ENCODE measurements around the gene SNX11. TPM values are rescaled to one million over a fixed set of nuclear protein-coding genes. Genes with fewer than 3 reads are reported as not detected.

SNX11 gene
- total and polyA plus RNA-seq, 2 of the 8 experiments (the other 6 are each of a cell fraction or from before 2014, with no cell fraction given) = 21.1 to 21.4 TPM

- H2BK20ac ChIP-seq (ENCODE audit: low read length) = no peak overlapping the region
- no peaks in the 10 kb centered on the region for H3K27me3 ChIP-seq (replicated peaks in 1 of 4; ENCODE audit: control insufficient read depth in 3 of 4, extremely low read depth in 1 of 4, insufficient read depth in 3 of 4, low read length in 3 of 4)
- H3K23me2 ChIP-seq (ENCODE audit: low read depth, low read length) = no peaks in the 10 kb centered on the region
- H3K36me3 ChIP-seq (ENCODE audit: control insufficient read depth in 2 of 4, insufficient read depth in 4 of 4, low read length in 3 of 4) = peaks cover 8 to 57% (median 24%) of the 10 kb centered on the region in 4 experiments
- H4K8ac ChIP-seq (ENCODE audit: extremely low read depth, insufficient read depth, low read length) = no peak overlapping the region
- H4K20me1 ChIP-seq (replicated peaks in 1 of 2; ENCODE audit: control insufficient read depth in 1 of 2, insufficient read depth in 2 of 2, low read length in 2 of 2) = peaks cover 9 to 22% of the 10 kb centered on the region in 2 experiments
- no peak overlapping the region for H3K4me2 ChIP-seq (ENCODE audit: insufficient read depth in 1 of 2, low read depth in 2 of 2, low read length in 2 of 2)
- CTCF ChIA-PET (ENCODE audit: partially characterized antibody) = interaction anchor here (0.8 to 5.9 kb wide), 17 partner anchors 8 to 113 kb away, joined by 3 to 78 read pairs (median 6); partner anchors contain the start of genes COPZ2 and NFE2L1
- H3K4ac ChIP-seq (replicated peaks; ENCODE audit: insufficient read length, low read depth, low read length) = no peak overlapping the region
- no peaks in the 10 kb centered on the region; the same call in 1 of the 2 replicates for H3K79me1 ChIP-seq (ENCODE audit: low read depth, low read length)
- no peak overlapping the region for H2BK120ac ChIP-seq (replicated peaks; ENCODE audit: low read depth, low read length)
- TF ChIP-seq MAFK (IDR thresholded peaks at IDR 0.05; ENCODE audit: low read depth, low read length) (no peak), RAD21 (IDR thresholded peaks at IDR 0.05 in 1 of 2, conservative IDR thresholded peaks at IDR 0.05 in 1 of 2; ENCODE audit: low read depth in 2 of 2, low read length in 2 of 2) (no peak), GABPA (IDR thresholded peaks at IDR 0.05; ENCODE audit: borderline replicate concordance, insufficient read depth, low read length) (no peak), CTBP2 (IDR thresholded peaks at IDR 0.05; ENCODE audit: borderline replicate concordance, insufficient read depth, insufficient read length, low read length) (no peak), SIRT6 (IDR thresholded peaks at IDR 0.05; ENCODE audit: low read length) (no peak), JUN (IDR thresholded peaks at IDR 0.05; ENCODE audit: low read depth, low read length) (no peak), USF2 (IDR thresholded peaks at IDR 0.05; ENCODE audit: low read length) (no peak), BACH1 (IDR thresholded peaks at IDR 0.05; ENCODE audit: low read length) (no peak), SP1 (IDR thresholded peaks at IDR 0.05; ENCODE audit: low read depth, low read length) (no peak)
- H3K4me3 ChIP-seq (ENCODE audit: extremely low read depth in 1 of 4, insufficient read depth in 2 of 4, low read depth in 3 of 4, low read length in 4 of 4) = no peak overlapping the region
- no peak overlapping the region for H3K23ac ChIP-seq (ENCODE audit: insufficient read length)
- no peak overlapping the region for H2AFZ ChIP-seq (ENCODE audit: low read length)
- no peak overlapping the region for H2AK5ac ChIP-seq (ENCODE audit: low read depth, low read length)
- no peaks in the 10 kb centered on the region; a peak in 1 of 4 replicates for H3K79me2 ChIP-seq (ENCODE audit: control insufficient read depth in 1 of 2, insufficient read depth in 2 of 2, low read length in 2 of 2)
- H3K18ac ChIP-seq (ENCODE audit: extremely low read depth, low read length) = no peak overlapping the region
- no peak overlapping the region for H3K56ac ChIP-seq (replicated peaks; ENCODE audit: insufficient read length, low read depth, low read length)
- no peaks in the 10 kb centered on the region for H3K9me3 ChIP-seq (ENCODE audit: insufficient read depth in 2 of 2, low read depth in 1 of 2, low read length in 1 of 2)
- DNase-seq (ENCODE audit: low read depth in 1 of 2, low spot score in 2 of 2) (no peak), FAIRE-seq (no peak)
- H4K91ac ChIP-seq (replicated peaks; ENCODE audit: insufficient read length, low read length) = no peak overlapping the region
- H3K9ac ChIP-seq (replicated peaks in 1 of 4; ENCODE audit: extremely low read depth in 1 of 4, low read depth in 3 of 4, low read length in 3 of 4) = no peak overlapping the region
- peaks cover 0 to 2% (median 0%) of the 10 kb centered on the region in 4 experiments; a peak in 1 of 7 replicates for H3K4me1 ChIP-seq (replicated peaks in 1 of 4; ENCODE audit: control insufficient read depth in 3 of 4, insufficient read depth in 4 of 4, low read length in 3 of 4)
- H3K27ac ChIP-seq (ENCODE audit: low read depth, low read length) = no peak overlapping the region
- POLR2A ChIA-PET (ENCODE audit: partially characterized antibody) = interaction anchor here (0.6 to 41.8 kb wide), 12 partner anchors 11 to 96 kb away, joined by 3 to 1227 read pairs (median 6); partner anchors contain the start of genes CBX1, CDK5RAP3, COPZ2 and NFE2L1
- H2BK5ac ChIP-seq (ENCODE audit: low read depth, low read length) = no peak overlapping the region
- H2BK12ac ChIP-seq (ENCODE audit: low read depth, low read length) = no peak overlapping the region
- H2BK15ac ChIP-seq (ENCODE audit: low read length) = no peak overlapping the region
- no peak overlapping the region for H3K14ac ChIP-seq (ENCODE audit: insufficient read length)
- H4K5ac ChIP-seq (ENCODE audit: insufficient read length, low read depth, low read length) = no peak overlapping the region
- 92% methylated on average over 3 of the region's 3 CpGs; no CpG with 5 or more reads in 1 of the 2 experiments for WGBS, 2 experiments (ENCODE audit: extremely low coverage in 1 of 2, insufficient coverage in 1 of 2, insufficient read length in 1 of 2, insufficient replicate concordance in 2 of 2, low coverage in 1 of 2, low lambda C conversion rate in 2 of 2, missing lambda C conversion rate in 1 of 2)
Measured at GRCh38 chr17:48067245-48067644, 40.3 kb upstream of the SNX11 start.
